CD4-positive, alpha-beta T cell (primary cell): ENCODE data around the gene BICDL2. TPM values are rescaled to one million over a fixed set of nuclear protein-coding genes. Genes with fewer than 3 reads are reported as not detected.

Source experiments
- ATAC-seq: fragments of 200-7000 bp; cut with Tn5 transposase; one replicate; pipeline ENCODE4 v1.10.0; 2022; ENCODE audit warnings: mild to moderate bottlenecking; ENCODE audit not compliant: poor library complexity
- CTCF ChIA-PET: fragments of 350-600 bp; sonication (Branson Sonifier 250); formaldehyde crosslinking; loops from one replicate; lab custom pipeline; 2021; ENCODE audit warnings: antibody characterized with exemption, inconsistent platforms; lab: Charles Lee
- POLR2A ChIA-PET: fragments of 350-600 bp; sonication (Branson Sonifier 250); formaldehyde crosslinking; loops from one replicate; lab custom pipeline; 2021; ENCODE audit warnings: antibody characterized with exemption, inconsistent platforms; lab: Charles Lee
- DNase-seq, 14 experiments: peaks; one replicate each; pipeline ENCODE4 v3.0.0-alpha.2; 2013 to 2020; ENCODE audit warnings: mixed read lengths in 2 of 14
- H3K27ac ChIP-seq, 2 donors: one replicate each; pipeline versions ENCODE4 v1.5.1 to v1.7.0; 2013; ENCODE audit warnings: low read length in 2 of 2, low read depth in 1 of 2, mild to moderate bottlenecking in 1 of 2
- H3K27me3 ChIP-seq, 2 experiments: 1 replicate in 1 of 2; 2 replicates in 1 of 2; pipeline versions ENCODE4 v1.6.1 to v1.7.0; 2013; ENCODE audit warnings: low read length in 2 of 2, control low read depth in 1 of 2, mild to moderate bottlenecking in 1 of 2, moderate library complexity in 1 of 2; ENCODE audit not compliant: insufficient read depth in 2 of 2, control insufficient read depth in 1 of 2
- H3K36me3 ChIP-seq: one replicate; pipeline ENCODE4 v1.6.1; 2013; ENCODE audit warnings: low read length, control low read depth; ENCODE audit not compliant: insufficient read depth
- H3K4me1 ChIP-seq: one replicate; pipeline ENCODE4 v1.6.1; 2013; ENCODE audit warnings: low read length, control low read depth; ENCODE audit not compliant: insufficient read depth
- H3K4me3 ChIP-seq: one replicate; pipeline ENCODE4 v1.5.1; 2013; ENCODE audit warnings: mild to moderate bottlenecking, low read length, moderate library complexity
- H3K9me3 ChIP-seq, 2 experiments: 1 replicate in 1 of 2; 2 replicates in 1 of 2; pipeline versions ENCODE4 v1.6.1 to v1.7.0; 2013; ENCODE audit warnings: low read length in 2 of 2, mild to moderate bottlenecking in 2 of 2, control low read depth in 1 of 2, moderate library complexity in 1 of 2; ENCODE audit not compliant: control insufficient read depth in 1 of 2, insufficient read depth in 1 of 2
- H3K27ac Mint-ChIP-seq: one replicate; pipeline ENCODE4 v1.8.0; 2020; ENCODE audit warnings: mixed read lengths
- H3K27me3 Mint-ChIP-seq: one replicate; pipeline ENCODE4 v1.8.0; 2021; ENCODE audit warnings: mixed read lengths
- H3K36me3 Mint-ChIP-seq: one replicate; pipeline ENCODE4 v1.8.0; 2021; ENCODE audit warnings: low read depth, mixed read lengths
- H3K4me1 Mint-ChIP-seq: one replicate; pipeline ENCODE4 v1.8.0; 2021; ENCODE audit warnings: low read depth, mixed read lengths
- H3K4me3 Mint-ChIP-seq: one replicate; pipeline ENCODE4 v1.8.0; 2020; ENCODE audit warnings: mild to moderate bottlenecking, mixed read lengths
- H3K9me3 Mint-ChIP-seq: one replicate; pipeline ENCODE4 v1.8.0; 2020; ENCODE audit warnings: mixed read lengths
- CTCF ChIP-seq: fragments of 200-600 bp; IDR thresholded peaks from one replicate; pipeline ENCODE4 v1.8.0; 2022; ENCODE audit warnings: antibody characterized with exemption, mild to moderate bottlenecking
- intact Hi-C, 2 experiments: fragments of 100-400 bp; cut with DNase I in 1 of 2; cut with micrococcal nuclease in 1 of 2; formaldehyde crosslinking; loops; one replicate each; pipeline versions ENCODE4 v1.15.1 to v1.9.0; 2023 to 2025; cut with DNase I, micrococcal nuclease
- total RNA-seq, 174 experiments: library from RNA in 2 of 174; stranded (reverse) in 2 of 174; gene quantifications; one replicate each; pipeline ENCODE4 v1.2.3 and lab custom pipeline; 2021 to 2026

The BICDL2 gene
- total RNA-seq, 2 experiments from 2014 or later = not detected

- intact Hi-C loops = no loop called here
- CTCF ChIA-PET = no interaction called here
- Mint-ChIP-seq H3K27me3 (peaks cover 85% of the 10 kb centered on the region), H3K4me3 (no peak overlapping the region), H3K36me3 (no peaks in the 10 kb centered on the region), H3K27ac (no peak overlapping the region), H3K9me3 (no peaks in the 10 kb centered on the region), H3K4me1 (peaks cover 17% of the 10 kb centered on the region)
- Histone ChIP-seq H3K9me3 (peaks cover 0 to 25% of the 10 kb centered on the region in 2 experiments), H3K27me3 (peaks cover 68 to 77% of the 10 kb centered on the region in 2 experiments), H3K4me3 (no peak overlapping the region), H3K27ac (no peak overlapping the region), H3K36me3 (no peaks in the 10 kb centered on the region), H3K4me1 (peaks cover 19% of the 10 kb centered on the region)
- ATAC-seq = no peak
- no peak for DNase-seq
- POLR2A ChIA-PET = no interaction called here
- no peak for TF ChIP-seq CTCF
Observed at GRCh38 chr16:3035972-3036725, 595 bp downstream of the BICDL2 start.

GRCh38 chr16:3035289-3035971 lies 1.3 kb downstream of the BICDL2 start:
- no peak for ATAC-seq
- Histone ChIP-seq H3K27me3 (peaks cover 72 to 82% of the 10 kb centered on the region in 2 experiments), H3K4me1 (peaks cover 20% of the 10 kb centered on the region), H3K27ac (no peak overlapping the region), H3K4me3 (no peak overlapping the region), H3K9me3 (peaks cover 0 to 25% of the 10 kb centered on the region in 2 experiments), H3K36me3 (no peaks in the 10 kb centered on the region)
- Mint-ChIP-seq H3K9me3 (no peaks in the 10 kb centered on the region), H3K36me3 (no peaks in the 10 kb centered on the region), H3K27ac (no peak overlapping the region), H3K4me3 (no peak overlapping the region), H3K4me1 (peaks cover 17% of the 10 kb centered on the region), H3K27me3 (peaks cover 80% of the 10 kb centered on the region)
- intact Hi-C loops = no loop called here
- TF ChIP-seq CTCF = no peak
- ChIA-PET POLR2A (interaction anchor here (1.0 to 2.1 kb wide), 2 partner anchors 10 to 94 kb away, joined by 3 to 7 read pairs; no protein-coding TSS in a partner anchor), CTCF (interaction anchor here (1.2 to 3.0 kb wide), 2 partner anchors 94 to 1218 kb away, joined by 3 to 14 read pairs; no protein-coding TSS in a partner anchor)
- DNase-seq = peak in 1 of 14 experiments; percentile 23

- Mint-ChIP-seq H3K9me3 (no peaks in the 10 kb centered on the region), H3K36me3 (no peaks in the 10 kb centered on the region), H3K4me3 (no peak overlapping the region), H3K27me3 (peaks cover 69% of the 10 kb centered on the region), H3K4me1 (peaks cover 36% of the 10 kb centered on the region), H3K27ac (no peak overlapping the region)
- peaks cover 0 to 22% of the 10 kb centered on the region in 2 experiments for H3K9me3 ChIP-seq
- POLR2A ChIA-PET = interaction anchor here (1.6 kb wide), 2 partner anchors 42 to 118 kb away, joined by 5 to 8 read pairs; no protein-coding TSS in a partner anchor
- peaks cover 46% of the 10 kb centered on the region for H3K4me1 ChIP-seq
- H3K36me3 ChIP-seq = no peaks in the 10 kb centered on the region
- TF ChIP-seq CTCF = no peak
- ATAC-seq (no peak), DNase-seq (peak in 1 of 14 experiments; percentile 25)
- H3K4me3 ChIP-seq = no peak overlapping the region
- CTCF ChIA-PET = interaction anchor here (1.4 to 9.0 kb wide), 5 partner anchors 9 to 99 kb away, joined by 4 to 181 read pairs (median 5); no protein-coding TSS in a partner anchor
- intact Hi-C loops = no loop called here
- peaks cover 65 to 68% of the 10 kb centered on the region in 2 experiments for H3K27me3 ChIP-seq
- H3K27ac ChIP-seq = no peak overlapping the region
Observed at GRCh38 chr16:3032624-3033023, 4.1 kb downstream of the BICDL2 start.
